ENCODE data around the gene TAF11L2.
"Not testable (repeated sequence)": the region's sequence is repeated elsewhere in the genome, so short reads cannot be mapped to it uniquely, and the experiment has no call there.

TAF11L2 gene

GRCh38 chr5:17477573-17478265, 20.3 kb upstream of the TAF11L2 start:
- no peak for TF ChIP-seq ZFX (IDR thresholded peaks at IDR 0.05)
- no peak overlapping the region for H3K27ac ChIP-seq

- H3K27ac ChIP-seq = no peak overlapping the region
- no peak for TF ChIP-seq CTCF (conservative IDR thresholded peaks at IDR 0.05)
- no peak for TF ChIP-seq ZFX (IDR thresholded peaks at IDR 0.05)
Observed at GRCh38 chr5:17481378-17481777, 16.7 kb upstream of the TAF11L2 start.

GRCh38 chr5:17482790-17483189, 15.2 kb upstream of the TAF11L2 start:
- H3K27ac ChIP-seq = no peak overlapping the region
- TF ChIP-seq ZFX (IDR thresholded peaks at IDR 0.05) = no peak
- TF ChIP-seq CTCF (conservative IDR thresholded peaks at IDR 0.05) = no peak

GRCh38 chr5:17486464-17487173, 11.4 kb upstream of the TAF11L2 start:
- H3K27ac ChIP-seq = not testable (repeated sequence)

- no peak overlapping the region for H3K27ac ChIP-seq
- no peak for TF ChIP-seq ZFX (IDR thresholded peaks at IDR 0.05)
- no peak for TF ChIP-seq CTCF (conservative IDR thresholded peaks at IDR 0.05)
Observed at GRCh38 chr5:17487174-17487512, 10.9 kb upstream of the TAF11L2 start.

GRCh38 chr5:17491257-17491656, 6.8 kb upstream of the TAF11L2 start:
- H3K27ac ChIP-seq = not testable (repeated sequence)

GRCh38 chr5:17492770-17493169, 5.3 kb upstream of the TAF11L2 start:
- H3K27ac ChIP-seq = no peak overlapping the region
- TF ChIP-seq CTCF (conservative IDR thresholded peaks at IDR 0.05) (no peak), ZFX (IDR thresholded peaks at IDR 0.05) (no peak)

- no peak for TF ChIP-seq ZFX (IDR thresholded peaks at IDR 0.05)
- TF ChIP-seq CTCF (conservative IDR thresholded peaks at IDR 0.05) = no peak
- no peak overlapping the region for H3K27ac ChIP-seq
Observed at GRCh38 chr5:17497446-17497845, 585 bp upstream of the TAF11L2 start.

GRCh38 chr5:17511775-17512325, 13.8 kb downstream of the TAF11L2 start:
- no peak overlapping the region for H3K27ac ChIP-seq
- TF ChIP-seq ZFX (IDR thresholded peaks at IDR 0.05) (no peak), CTCF (conservative IDR thresholded peaks at IDR 0.05) (no peak)

- H3K27ac ChIP-seq = not testable (repeated sequence)
Observed at GRCh38 chr5:17517526-17517925, 19.5 kb downstream of the TAF11L2 start.

GRCh38 chr5:17518067-17518466, 20.0 kb downstream of the TAF11L2 start, which contains the start of gene TAF11L3:
TSS of gene TAF11L3 (plus strand) at chr5:17518367.
- not testable (repeated sequence) for H3K27ac ChIP-seq

GRCh38 chr5:17519508-17519907, 21.5 kb downstream of the TAF11L2 start:
- not testable (repeated sequence) for H3K27ac ChIP-seq

- not testable (repeated sequence) for H3K27ac ChIP-seq
Observed at GRCh38 chr5:17521501-17521900, 23.5 kb downstream of the TAF11L2 start, which contains the start of gene TAF11L4. TSS of gene TAF11L4 (plus strand) at chr5:17521801.

Data from C4-2B (cell line).